Measurements from ENCODE around the gene DKKL1.

DNA sequence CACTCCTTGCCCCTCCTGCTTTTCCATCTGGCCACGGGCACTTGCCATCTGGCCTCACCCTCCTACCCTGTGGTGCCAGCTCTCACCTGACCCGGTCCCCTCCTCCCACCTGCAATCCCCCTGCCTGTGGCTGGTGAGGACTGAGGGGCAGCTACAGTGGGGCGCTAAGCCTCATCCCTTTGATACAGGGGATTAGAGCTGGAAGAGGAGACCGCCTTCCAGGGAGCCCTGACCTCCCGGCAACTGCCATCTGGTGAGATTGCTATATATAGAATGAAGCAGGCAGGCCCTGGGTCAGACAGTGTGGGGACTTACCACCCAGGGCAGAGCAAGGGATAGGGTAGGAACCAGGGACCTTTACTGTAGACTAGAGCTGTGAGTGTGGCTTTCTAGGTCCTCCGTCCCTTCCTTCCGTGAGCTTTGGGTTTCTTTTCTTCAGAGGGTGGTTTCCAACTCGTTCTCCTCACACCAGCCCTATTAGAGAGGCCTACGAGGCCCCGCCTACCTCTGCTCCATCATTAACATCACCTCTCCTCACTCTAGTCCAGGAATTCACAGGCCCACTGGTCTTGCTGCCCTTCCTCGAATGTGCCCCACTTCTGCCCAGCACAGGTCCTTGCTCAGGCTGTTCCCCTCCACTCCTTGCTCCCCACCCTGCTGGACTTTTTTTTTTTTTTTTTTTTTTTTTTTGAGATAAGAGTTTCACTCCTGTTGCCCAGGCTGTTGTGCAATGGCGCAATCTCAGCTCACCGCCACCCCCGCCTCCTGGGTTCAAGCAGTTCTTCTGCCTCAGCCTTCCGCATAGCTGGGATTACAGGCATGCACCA, 32.1 kb downstream of the DKKL1 start:
- TF ChIP-seq CTCF (conservative IDR thresholded peaks at IDR 0.05; ENCODE audit: low read depth in 2 of 2) (no peak), EZH2 (IDR thresholded peaks at IDR 0.05; ENCODE audit: low read depth, unreplicated experiment) (no peak)

Data from GM23338 (cell line).